ENCODE measurements around the gene ZFAND2A.
"Not testable (repeated sequence)": the region's sequence is repeated elsewhere in the genome, so short reads cannot be mapped to it uniquely, and the experiment has no call there.

The ZFAND2A gene

GRCh38 chr7:1150400-1151002, 9.5 kb downstream of the ZFAND2A start:
- no peak for DNase-seq

- no peak for DNase-seq
Measured at GRCh38 chr7:1149351-1149794, 10.6 kb downstream of the ZFAND2A start.

GRCh38 chr7:1147873-1148272, 12.1 kb downstream of the ZFAND2A start:
- not testable (repeated sequence) for DNase-seq

- DNase-seq: no peak
Measured at GRCh38 chr7:1144269-1144771, 15.7 kb downstream of the ZFAND2A start.

GRCh38 chr7:1143031-1143430, 17.0 kb downstream of the ZFAND2A start:
- DNase-seq: not testable (repeated sequence)

GRCh38 chr7:1142051-1142635, 17.9 kb downstream of the ZFAND2A start:
- no peak for DNase-seq

- DNase-seq: no peak
Measured at GRCh38 chr7:1141651-1142050, 18.3 kb downstream of the ZFAND2A start.

- DNase-seq: no peak
Measured at GRCh38 chr7:1140476-1141104, 19.4 kb downstream of the ZFAND2A start.

GRCh38 chr7:1137517-1138167, 22.4 kb downstream of the ZFAND2A start:
- DNase-seq: no peak

- DNase-seq: no peak
Measured at GRCh38 chr7:1136841-1137516, 23.0 kb downstream of the ZFAND2A start.

- no peak for DNase-seq
Measured at GRCh38 chr7:1134951-1135350, 25.0 kb downstream of the ZFAND2A start.

GRCh38 chr7:1131471-1132265, 28.3 kb downstream of the ZFAND2A start:
- DNase-seq: no peak

- no peak for DNase-seq
Measured at GRCh38 chr7:1130021-1130990, 29.7 kb downstream of the ZFAND2A start.

- DNase-seq: no peak
Measured at GRCh38 chr7:1129431-1129830, 30.6 kb downstream of the ZFAND2A start.

- no peak for DNase-seq
Measured at GRCh38 chr7:1127001-1127400, 33.0 kb downstream of the ZFAND2A start.

- DNase-seq: no peak
Measured at GRCh38 chr7:1125603-1125969, 34.4 kb downstream of the ZFAND2A start.

GRCh38 chr7:1124816-1125602, 35.0 kb downstream of the ZFAND2A start:
- DNase-seq: no peak

GRCh38 chr7:1124164-1124563, 35.8 kb downstream of the ZFAND2A start:
- no peak for DNase-seq

- no peak for DNase-seq
Measured at GRCh38 chr7:1123715-1124114, 36.3 kb downstream of the ZFAND2A start.

- DNase-seq: no peak
Measured at GRCh38 chr7:1122832-1123501, 37.0 kb downstream of the ZFAND2A start.

All from stimulated activated CD4-positive, alpha-beta T cell treated with anti-CD3 and anti-CD28 coated beads, Interleukin-2, amount 100 ng/mL, for 24 hours (primary cell).